Measurements from ENCODE around the gene HIC1. TPM values are rescaled to one million over a fixed set of nuclear protein-coding genes. Genes with fewer than 3 reads are reported as not detected.
A peak's percentile ranks its signal among the peaks of the same experiment; 100 is the strongest.

Gene HIC1
- total and polyA plus RNA-seq, 2 experiments from 2014 or later = 9.4 to 10.2 TPM

GRCh38 chr17:2094891-2095535, 40.1 kb downstream of the HIC1 start:
- peak; percentile 68 for TF ChIP-seq CTCF (IDR thresholded peaks at IDR 0.05; ENCODE audit: poor library complexity)
- TF ChIP-seq EZH2 (IDR thresholded peaks at IDR 0.05; ENCODE audit: borderline replicate concordance) = no peak
- TF ChIP-seq EZH2phosphoT487 (IDR thresholded peaks at IDR 0.05; ENCODE audit: low read depth, severe bottlenecking, unreplicated experiment) = no peak
- Histone ChIP-seq H3K27ac (peak overlapping the region; percentile 50), H3K36me3 (replicated peaks; ENCODE audit: insufficient read depth, low read depth) (no peaks in the 10 kb centered on the region), H3K9me3 (ENCODE audit: low read depth) (no peaks in the 10 kb centered on the region), H3K27me3 (no peaks in the 10 kb centered on the region), H3K4me2 (no peak overlapping the region), H3K4me1 (ENCODE audit: insufficient read depth) (peaks cover 17% of the 10 kb centered on the region), H3K9me2 (replicated peaks; ENCODE audit: insufficient read depth) (no peaks in the 10 kb centered on the region), H3K4me3 (no peak overlapping the region), H4K20me1 (ENCODE audit: insufficient read depth, poor library complexity, severe bottlenecking) (no peaks in the 10 kb centered on the region), H3K79me2 (no peaks in the 10 kb centered on the region), H2AFZ (no peak overlapping the region)
- 78% methylated on average over 12 of the region's 12 CpGs for WGBS (ENCODE audit: low lambda C conversion rate, missing lambda C conversion rate)
- DNase-seq (ENCODE audit: low spot score) = peak; percentile 80

DNA sequence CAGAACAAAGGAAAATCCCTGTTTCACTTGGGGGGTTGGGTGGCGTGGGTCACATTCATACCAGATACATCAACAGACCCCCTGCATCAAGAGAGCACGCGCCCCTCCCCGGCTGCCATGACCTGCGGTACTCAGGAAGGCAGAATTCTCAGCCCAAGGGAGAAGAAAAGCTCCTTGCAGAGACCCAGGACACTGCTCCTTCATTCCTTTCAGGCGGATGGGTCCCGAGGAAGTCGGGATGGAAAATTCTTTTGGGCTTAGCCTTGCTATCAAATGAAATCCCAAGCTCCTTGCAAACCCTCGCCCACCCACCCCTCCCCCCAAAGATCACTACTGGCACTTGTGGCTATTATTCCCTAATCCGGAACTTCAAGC, 40.6 kb downstream of the HIC1 start:
- no peaks in the 10 kb centered on the region for H3K27me3 ChIP-seq
- TF ChIP-seq EZH2 (IDR thresholded peaks at IDR 0.05; ENCODE audit: borderline replicate concordance) (no peak), EZH2phosphoT487 (IDR thresholded peaks at IDR 0.05; ENCODE audit: low read depth, severe bottlenecking, unreplicated experiment) (no peak), CTCF (IDR thresholded peaks at IDR 0.05; ENCODE audit: poor library complexity) (no peak)
- no peak overlapping the region for H2AFZ ChIP-seq
- peaks cover 13% of the 10 kb centered on the region for H3K4me1 ChIP-seq (ENCODE audit: insufficient read depth)
- peak overlapping the region; percentile 50 for H3K27ac ChIP-seq
- no peak overlapping the region for H3K4me3 ChIP-seq
- 76% methylated on average over 9 of the region's 10 CpGs for WGBS (ENCODE audit: low lambda C conversion rate, missing lambda C conversion rate)
- H3K79me2 ChIP-seq = no peaks in the 10 kb centered on the region
- no peaks in the 10 kb centered on the region for H3K9me3 ChIP-seq (ENCODE audit: low read depth)
- DNase-seq (ENCODE audit: low spot score) = no peak
- no peak overlapping the region for H3K4me2 ChIP-seq
- H4K20me1 ChIP-seq (ENCODE audit: insufficient read depth, poor library complexity, severe bottlenecking) = no peaks in the 10 kb centered on the region
- H3K36me3 ChIP-seq (replicated peaks; ENCODE audit: insufficient read depth, low read depth) = no peaks in the 10 kb centered on the region
- H3K9me2 ChIP-seq (replicated peaks; ENCODE audit: insufficient read depth) = no peaks in the 10 kb centered on the region

DNA sequence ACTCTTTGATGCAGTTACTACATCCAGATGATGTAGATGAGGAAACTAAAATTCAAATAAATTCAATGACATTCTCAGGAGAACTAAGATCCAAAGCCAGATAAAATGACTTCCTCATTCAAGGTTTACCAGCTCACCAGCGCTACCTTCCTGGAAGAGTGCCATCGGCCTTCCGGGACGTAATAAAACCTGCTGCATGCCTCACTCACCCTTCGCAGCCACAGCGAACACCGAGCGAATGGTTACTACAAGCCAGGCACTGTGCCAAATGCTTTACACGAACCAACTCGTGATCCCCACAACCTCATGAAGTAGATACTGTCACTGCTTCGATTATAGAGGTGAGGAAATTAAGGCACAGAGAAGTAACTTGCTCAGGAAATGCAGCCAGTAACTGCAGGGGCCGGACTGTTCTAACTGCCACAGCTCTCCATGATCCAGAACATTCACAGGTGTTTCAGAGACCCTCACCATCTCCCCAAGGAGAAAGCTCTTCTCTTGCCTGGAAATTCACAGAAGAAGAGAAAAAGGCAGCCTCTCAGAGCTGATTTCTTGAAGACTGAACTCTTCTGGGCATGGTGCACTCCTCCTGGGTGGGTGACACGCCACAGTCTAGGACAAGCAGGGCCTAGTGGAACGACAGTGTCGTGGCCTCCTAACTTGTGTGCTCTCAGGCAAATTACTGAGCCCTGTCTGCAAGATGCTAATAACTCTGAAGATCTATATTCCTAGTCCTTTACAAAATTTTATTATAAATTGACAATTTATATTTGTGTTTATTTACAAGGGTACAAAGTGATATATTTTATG, 46.8 kb downstream of the HIC1 start:
- Histone ChIP-seq H3K27ac (no peak overlapping the region), H3K27me3 (no peaks in the 10 kb centered on the region), H3K36me3 (replicated peaks; ENCODE audit: insufficient read depth, low read depth) (no peaks in the 10 kb centered on the region), H3K4me2 (no peak overlapping the region), H3K4me1 (ENCODE audit: insufficient read depth) (no peaks in the 10 kb centered on the region), H2AFZ (no peak overlapping the region), H3K9me3 (ENCODE audit: low read depth) (no peaks in the 10 kb centered on the region), H3K4me3 (no peak overlapping the region), H3K9me2 (replicated peaks; ENCODE audit: insufficient read depth) (no peaks in the 10 kb centered on the region), H3K79me2 (no peaks in the 10 kb centered on the region), H4K20me1 (ENCODE audit: insufficient read depth, poor library complexity, severe bottlenecking) (no peaks in the 10 kb centered on the region)
- DNase-seq (ENCODE audit: low spot score) = no peak
- TF ChIP-seq EZH2 (IDR thresholded peaks at IDR 0.05; ENCODE audit: borderline replicate concordance) (no peak), EZH2phosphoT487 (IDR thresholded peaks at IDR 0.05; ENCODE audit: low read depth, severe bottlenecking, unreplicated experiment) (no peak), CTCF (IDR thresholded peaks at IDR 0.05; ENCODE audit: poor library complexity) (no peak)
- WGBS (ENCODE audit: low lambda C conversion rate, missing lambda C conversion rate) = 73% methylated on average over 15 of the region's 15 CpGs
